Neural crest cell (in vitro differentiated cells): Measurements from ENCODE around the gene SLC39A11. TPM values are rescaled to one million over a fixed set of nuclear protein-coding genes. Genes with fewer than 3 reads are reported as not detected.

ENCODE experiments used
- DNase-seq: peaks from one replicate; pipeline ENCODE4 v3.0.0; 2021; ENCODE audit warnings: low read depth, mixed read lengths, low spot score
- H3K27ac Mint-ChIP-seq: one replicate; pipeline ENCODE4 v1.8.0; 2021; ENCODE audit warnings: mild to moderate bottlenecking, mixed read lengths; ENCODE audit not compliant: unreplicated experiment
- H3K27me3 Mint-ChIP-seq: 2 replicates; pipeline ENCODE4 v1.8.0; 2021; ENCODE audit warnings: low read depth, mild to moderate bottlenecking, mixed read lengths
- H3K36me3 Mint-ChIP-seq: 2 replicates; pipeline ENCODE4 v1.8.0; 2021; ENCODE audit warnings: low read depth, mild to moderate bottlenecking, mixed read lengths
- H3K4me1 Mint-ChIP-seq: 2 replicates; pipeline ENCODE4 v1.8.0; 2021; ENCODE audit warnings: mixed read lengths
- H3K4me3 Mint-ChIP-seq: one replicate; pipeline ENCODE4 v1.8.0; 2021; ENCODE audit warnings: mild to moderate bottlenecking, mixed read lengths
- H3K9me3 Mint-ChIP-seq: 2 replicates; pipeline ENCODE4 v1.8.0; 2021; ENCODE audit warnings: mixed read lengths
- total RNA-seq: library from RNA; stranded (reverse); gene quantifications from 2 replicates; pipeline ENCODE4 v1.2.1, GENCODE V29; 2021
- TF ChIP-seq, protein P1 (sequence below): fragments of 200-600 bp; sonication (generic); conservative IDR thresholded peaks from 2 replicates; pipeline ENCODE4 v1.5.0; 2021; ENCODE audit warnings: antibody characterized with exemption, mild to moderate bottlenecking

Gene SLC39A11
- total RNA-seq, 1 donor from 2014 or later = 11.3 TPM

DNA sequence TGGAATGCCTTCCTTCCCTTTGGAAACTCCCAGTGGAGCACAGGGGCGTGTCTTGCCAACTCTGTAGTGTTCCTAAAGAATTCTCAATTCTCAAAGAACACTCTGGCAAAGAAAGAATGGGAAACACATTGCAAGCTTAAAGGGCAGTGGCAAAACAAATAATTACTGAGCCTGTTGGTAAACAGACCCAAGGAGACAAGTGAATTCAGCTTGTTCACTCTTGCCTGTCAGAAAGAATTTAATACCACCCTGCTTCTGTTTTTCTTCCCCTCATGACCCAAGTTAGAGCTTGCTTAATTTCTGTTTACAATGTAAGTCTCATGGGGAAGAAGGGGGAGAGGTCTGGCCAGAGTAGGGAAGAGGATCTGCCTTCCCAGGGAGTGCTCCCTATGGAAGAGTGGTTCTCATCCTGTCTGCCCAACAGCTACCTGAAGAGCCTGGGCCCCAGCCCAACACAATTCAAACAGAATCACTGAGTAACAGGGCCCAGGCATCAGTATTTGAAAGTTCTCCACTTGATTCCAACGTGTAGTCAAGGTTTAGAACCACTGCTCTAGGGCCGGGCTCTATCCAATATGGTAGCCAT, 386.0 kb downstream of the SLC39A11 start:
- DNase-seq = no peak
- H3K27ac Mint-ChIP-seq = no peak overlapping the region
- peaks cover 10% of the 10 kb centered on the region for H3K36me3 Mint-ChIP-seq
- no peaks in the 10 kb centered on the region for H3K27me3 Mint-ChIP-seq
- H3K4me1 Mint-ChIP-seq = no peaks in the 10 kb centered on the region
- H3K9me3 Mint-ChIP-seq = peaks cover 12% of the 10 kb centered on the region
- TF ChIP-seq, protein P1, sequence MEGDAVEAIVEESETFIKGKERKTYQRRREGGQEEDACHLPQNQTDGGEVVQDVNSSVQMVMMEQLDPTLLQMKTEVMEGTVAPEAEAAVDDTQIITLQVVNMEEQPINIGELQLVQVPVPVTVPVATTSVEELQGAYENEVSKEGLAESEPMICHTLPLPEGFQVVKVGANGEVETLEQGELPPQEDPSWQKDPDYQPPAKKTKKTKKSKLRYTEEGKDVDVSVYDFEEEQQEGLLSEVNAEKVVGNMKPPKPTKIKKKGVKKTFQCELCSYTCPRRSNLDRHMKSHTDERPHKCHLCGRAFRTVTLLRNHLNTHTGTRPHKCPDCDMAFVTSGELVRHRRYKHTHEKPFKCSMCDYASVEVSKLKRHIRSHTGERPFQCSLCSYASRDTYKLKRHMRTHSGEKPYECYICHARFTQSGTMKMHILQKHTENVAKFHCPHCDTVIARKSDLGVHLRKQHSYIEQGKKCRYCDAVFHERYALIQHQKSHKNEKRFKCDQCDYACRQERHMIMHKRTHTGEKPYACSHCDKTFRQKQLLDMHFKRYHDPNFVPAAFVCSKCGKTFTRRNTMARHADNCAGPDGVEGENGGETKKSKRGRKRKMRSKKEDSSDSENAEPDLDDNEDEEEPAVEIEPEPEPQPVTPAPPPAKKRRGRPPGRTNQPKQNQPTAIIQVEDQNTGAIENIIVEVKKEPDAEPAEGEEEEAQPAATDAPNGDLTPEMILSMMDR = no peak
- no peak overlapping the region for H3K4me3 Mint-ChIP-seq

DNA sequence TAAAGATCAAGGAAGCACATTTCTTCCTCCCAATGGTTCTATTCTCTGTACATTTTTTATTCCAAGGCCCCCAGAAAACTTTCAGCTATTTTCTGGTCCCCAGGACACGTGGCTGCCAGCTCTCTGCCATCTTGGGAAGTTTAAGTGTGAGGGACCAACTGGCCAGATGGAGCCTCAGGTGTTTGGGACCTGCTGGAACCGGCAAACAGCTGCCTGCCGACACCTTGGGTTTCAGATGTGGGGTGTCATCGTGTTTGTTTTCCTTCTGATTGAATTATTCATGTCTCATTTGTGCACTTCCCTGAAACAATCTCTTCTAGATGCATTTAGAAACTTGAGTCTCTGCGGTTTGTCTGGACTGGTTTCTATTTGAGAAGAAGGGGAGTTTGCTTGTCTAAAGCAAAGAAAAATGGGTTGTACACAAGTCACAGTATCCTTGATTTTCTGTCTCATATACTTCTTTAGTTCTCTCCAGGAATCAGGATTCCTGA, 386.5 kb downstream of the SLC39A11 start:
- H3K27ac Mint-ChIP-seq = no peak overlapping the region

DNA sequence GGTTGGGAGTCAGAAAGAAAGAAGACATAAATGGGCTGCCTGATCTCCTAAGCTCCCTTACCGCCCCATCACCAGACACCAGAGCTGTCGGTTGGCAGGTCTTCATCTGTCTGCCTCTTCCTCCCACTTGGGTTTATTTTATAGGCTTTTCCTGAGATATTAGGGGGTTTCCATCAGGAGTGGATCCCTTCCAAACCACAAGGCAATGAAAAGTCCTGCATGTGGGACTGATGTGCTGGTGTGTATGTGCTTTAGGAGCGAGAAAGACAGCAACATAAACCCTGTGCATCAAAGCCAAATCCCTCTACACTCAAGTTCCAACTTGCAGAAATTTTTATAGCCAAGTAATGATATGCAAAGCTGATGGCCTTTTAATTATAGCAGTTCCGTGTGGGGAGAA, 389.5 kb downstream of the SLC39A11 start:
- DNase-seq = no peak
- TF ChIP-seq, protein P1 = no peak
- no peak overlapping the region for H3K27ac Mint-ChIP-seq
- H3K4me1 Mint-ChIP-seq = peaks cover 18% of the 10 kb centered on the region
- H3K36me3 Mint-ChIP-seq = peaks cover 2% of the 10 kb centered on the region
- H3K27me3 Mint-ChIP-seq = no peaks in the 10 kb centered on the region
- H3K9me3 Mint-ChIP-seq = peaks cover 6% of the 10 kb centered on the region
- H3K4me3 Mint-ChIP-seq = no peak overlapping the region

More for the DNA sequence above, 386.5 kb downstream of the SLC39A11 start:
- Mint-ChIP-seq H3K4me3 (no peak overlapping the region), H3K9me3 (peaks cover 9% of the 10 kb centered on the region), H3K27me3 (no peaks in the 10 kb centered on the region), H3K36me3 (peaks cover 12% of the 10 kb centered on the region), H3K4me1 (no peaks in the 10 kb centered on the region)
- TF ChIP-seq, protein P1 = no peak
- DNase-seq = no peak

DNA sequence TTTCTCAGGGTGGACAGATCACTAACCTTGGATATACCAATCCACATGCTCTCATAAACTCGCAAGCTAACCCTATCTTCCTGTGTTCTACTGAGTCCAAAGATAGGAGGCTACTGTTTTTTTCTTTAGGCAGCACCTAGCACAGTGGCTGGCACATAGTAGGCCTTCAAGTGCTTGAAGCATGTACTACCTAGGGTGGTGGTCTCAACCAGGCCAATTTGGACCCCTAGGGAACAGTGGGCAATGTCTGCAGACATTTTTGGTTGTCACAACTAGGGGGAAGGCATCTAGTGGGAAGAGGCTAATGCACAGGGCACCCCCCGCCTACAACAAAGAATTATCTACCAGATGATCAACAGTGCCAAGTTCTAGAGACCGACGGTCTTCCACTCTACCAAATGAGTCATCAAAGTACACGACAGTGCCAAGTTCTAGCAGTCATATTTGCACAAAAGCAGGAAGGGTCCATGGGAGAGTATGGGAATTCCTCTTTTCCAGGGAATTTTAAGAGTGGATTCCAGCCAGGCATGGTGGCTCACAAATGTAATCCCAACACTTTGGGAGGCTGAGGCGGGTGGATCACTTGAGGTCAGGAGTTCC, 390.3 kb downstream of the SLC39A11 start:
- peaks cover 2% of the 10 kb centered on the region for H3K36me3 Mint-ChIP-seq
- H3K4me1 Mint-ChIP-seq = peaks cover 25% of the 10 kb centered on the region
- no peak overlapping the region for H3K27ac Mint-ChIP-seq
- TF ChIP-seq, protein P1 = no peak
- peaks cover 5% of the 10 kb centered on the region for H3K9me3 Mint-ChIP-seq
- no peak overlapping the region for H3K4me3 Mint-ChIP-seq
- peaks cover 2% of the 10 kb centered on the region for H3K27me3 Mint-ChIP-seq
- no peak for DNase-seq

DNA sequence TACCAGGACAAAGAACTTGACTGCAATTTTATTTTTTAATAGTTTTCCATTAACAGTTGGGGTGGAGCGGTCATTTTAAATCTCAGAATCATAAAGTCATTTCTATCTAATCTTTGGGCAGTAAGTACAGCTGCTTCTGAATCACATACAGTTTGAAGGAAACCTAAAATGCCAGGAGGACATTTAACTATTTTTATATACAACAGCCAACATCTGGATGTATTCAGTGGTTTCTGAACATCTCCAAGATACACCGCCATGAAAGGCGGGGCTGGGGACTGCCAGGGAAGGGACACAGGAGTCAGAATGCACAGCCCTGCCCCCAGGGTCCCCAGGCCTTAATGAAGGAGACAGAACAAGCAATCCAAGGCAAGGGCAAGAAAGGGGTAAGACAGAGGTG, 392.3 kb downstream of the SLC39A11 start:
- H3K4me1 Mint-ChIP-seq = peaks cover 29% of the 10 kb centered on the region
- H3K4me3 Mint-ChIP-seq = no peak overlapping the region
- H3K27ac Mint-ChIP-seq = peak overlapping the region; percentile 40
- peaks cover 2% of the 10 kb centered on the region for H3K36me3 Mint-ChIP-seq
- no peak for DNase-seq
- H3K27me3 Mint-ChIP-seq = peaks cover 2% of the 10 kb centered on the region
- H3K9me3 Mint-ChIP-seq = peaks cover 4% of the 10 kb centered on the region
- TF ChIP-seq, protein P1 = no peak
